Measurements from ENCODE around the gene ATP9B. TPM values are rescaled to one million over a fixed set of nuclear protein-coding genes. Genes with fewer than 3 reads are reported as not detected.
A peak's percentile ranks its signal among the peaks of the same experiment; 100 is the strongest.
"Not testable (repeated sequence)": the region's sequence is repeated elsewhere in the genome, so short reads cannot be mapped to it uniquely, and the experiment has no call there.

The ATP9B gene
- polyA plus RNA-seq, 4 donors, result 4.3 to 19.6 (median 12.2) TPM

GRCh38 chr18:79065802-79066201 is 3.4 kb upstream of the ATP9B start:
- no peaks in the 10 kb centered on the region for H3K27me3 ChIP-seq (ENCODE audit: control insufficient read depth in 3 of 3, insufficient read depth in 3 of 3, low read length in 3 of 3)
- H3K36me3 ChIP-seq (ENCODE audit: control insufficient read depth in 3 of 3, insufficient read depth in 2 of 3, low read depth in 1 of 3, low read length in 3 of 3), result no peaks in the 10 kb centered on the region
- FAIRE-seq (no peak), DNase-seq (no peak)
- no peak overlapping the region for H3K4me3 ChIP-seq (ENCODE audit: low read depth in 1 of 3, low read length in 3 of 3)
- H3K4me1 ChIP-seq (ENCODE audit: control insufficient read depth in 3 of 3, insufficient read depth in 2 of 3, low read depth in 1 of 3, low read length in 2 of 3), result peaks cover 0 to 4% (median 0%) of the 10 kb centered on the region in 3 donors
- H3K9me3 ChIP-seq (ENCODE audit: control insufficient read depth in 2 of 2, insufficient read depth in 1 of 2, low read depth in 1 of 2, low read length in 1 of 2), result no peaks in the 10 kb centered on the region
- no peak overlapping the region for H3K27ac ChIP-seq (ENCODE audit: low read depth in 1 of 3, low read length in 2 of 3)
- 92 to 94% (median 92%) methylated on average over 2 of the region's 2 CpGs for WGBS, 3 donors

GRCh38 chr18:79067611-79068010 is 1.6 kb upstream of the ATP9B start:
- H3K27me3 ChIP-seq (ENCODE audit: control insufficient read depth in 3 of 3, insufficient read depth in 3 of 3, low read length in 3 of 3), result no peaks in the 10 kb centered on the region
- no peak overlapping the region for H3K27ac ChIP-seq (ENCODE audit: low read depth in 1 of 3, low read length in 2 of 3)
- DNase-seq (no peak), FAIRE-seq (no peak)
- WGBS, 3 donors, result 92 to 95% (median 94%) methylated on average over 4 of the region's 4 CpGs
- no peak overlapping the region for H3K4me3 ChIP-seq (ENCODE audit: low read depth in 1 of 3, low read length in 3 of 3)
- H3K4me1 ChIP-seq (ENCODE audit: control insufficient read depth in 3 of 3, insufficient read depth in 2 of 3, low read depth in 1 of 3, low read length in 2 of 3), result peaks cover 0 to 4% (median 0%) of the 10 kb centered on the region in 3 donors
- H3K9me3 ChIP-seq (ENCODE audit: control insufficient read depth in 2 of 2, insufficient read depth in 1 of 2, low read depth in 1 of 2, low read length in 1 of 2), result peaks cover 0 to 6% of the 10 kb centered on the region in 2 donors
- no peaks in the 10 kb centered on the region for H3K36me3 ChIP-seq (ENCODE audit: control insufficient read depth in 3 of 3, insufficient read depth in 2 of 3, low read depth in 1 of 3, low read length in 3 of 3)

- Histone ChIP-seq H3K4me1 (ENCODE audit: control insufficient read depth in 3 of 3, insufficient read depth in 2 of 3, low read depth in 1 of 3, low read length in 2 of 3) (peaks cover 0 to 4% (median 0%) of the 10 kb centered on the region in 3 donors), H3K4me3 (ENCODE audit: low read depth in 1 of 3, low read length in 3 of 3) (peak overlapping the region; percentile 35 to 97 (median 65)), H3K9me3 (ENCODE audit: control insufficient read depth in 2 of 2, insufficient read depth in 1 of 2, low read depth in 1 of 2, low read length in 1 of 2) (peaks cover 0 to 10% of the 10 kb centered on the region in 2 donors), H3K27ac (ENCODE audit: low read depth in 1 of 3, low read length in 2 of 3) (peak overlapping the region; percentile 75 to 96 (median 88)), H3K36me3 (ENCODE audit: control insufficient read depth in 3 of 3, insufficient read depth in 2 of 3, low read depth in 1 of 3, low read length in 3 of 3) (peaks cover 0 to 2% (median 0%) of the 10 kb centered on the region in 3 donors), H3K27me3 (ENCODE audit: control insufficient read depth in 3 of 3, insufficient read depth in 3 of 3, low read length in 3 of 3) (no peaks in the 10 kb centered on the region)
- 11 to 20% (median 19%) methylated on average over 38 to 49 of the region's 49 CpGs for WGBS, 3 donors
- FAIRE-seq (no peak), DNase-seq (peak in 1 of 2 donors; percentile 14)
Observed at GRCh38 chr18:79068341-79068936, 755 bp upstream of the ATP9B start.

GRCh38 chr18:79069717-79070151 is 540 bp downstream of the ATP9B start:
- WGBS, 3 donors, result 0 to 1% (median 0%) methylated on average over 19 to 20 of the region's 20 CpGs
- FAIRE-seq (no peak), DNase-seq (no peak)
- H3K36me3 ChIP-seq (ENCODE audit: control insufficient read depth in 3 of 3, insufficient read depth in 2 of 3, low read depth in 1 of 3, low read length in 3 of 3), result peaks cover 0 to 3% (median 0%) of the 10 kb centered on the region in 3 donors
- H3K4me1 ChIP-seq (ENCODE audit: control insufficient read depth in 3 of 3, insufficient read depth in 2 of 3, low read depth in 1 of 3, low read length in 2 of 3), result peaks cover 0 to 4% (median 0%) of the 10 kb centered on the region in 3 donors
- peak overlapping the region; percentile 65 to 97 (median 89) for H3K4me3 ChIP-seq (ENCODE audit: low read depth in 1 of 3, low read length in 3 of 3)
- peaks cover 0 to 19% of the 10 kb centered on the region in 2 donors for H3K9me3 ChIP-seq (ENCODE audit: control insufficient read depth in 2 of 2, insufficient read depth in 1 of 2, low read depth in 1 of 2, low read length in 1 of 2)
- no peaks in the 10 kb centered on the region for H3K27me3 ChIP-seq (ENCODE audit: control insufficient read depth in 3 of 3, insufficient read depth in 3 of 3, low read length in 3 of 3)
- H3K27ac ChIP-seq (ENCODE audit: low read depth in 1 of 3, low read length in 2 of 3), result peak overlapping the region; percentile 88 to 96 (median 88)

GRCh38 chr18:79070486-79070885 is 1.3 kb downstream of the ATP9B start:
- no peak for DNase-seq
- Histone ChIP-seq H3K27ac (ENCODE audit: low read depth in 1 of 3, low read length in 2 of 3) (no peak overlapping the region), H3K4me1 (ENCODE audit: control insufficient read depth in 3 of 3, insufficient read depth in 2 of 3, low read depth in 1 of 3, low read length in 2 of 3) (peaks cover 0 to 4% (median 0%) of the 10 kb centered on the region in 3 donors), H3K4me3 (ENCODE audit: low read depth in 1 of 3, low read length in 3 of 3) (peak overlapping the region in 2 of 3 donors; percentile 65 to 97), H3K27me3 (ENCODE audit: control insufficient read depth in 3 of 3, insufficient read depth in 3 of 3, low read length in 3 of 3) (no peaks in the 10 kb centered on the region), H3K9me3 (ENCODE audit: control insufficient read depth in 2 of 2, insufficient read depth in 1 of 2, low read depth in 1 of 2, low read length in 1 of 2) (peaks cover 0 to 19% of the 10 kb centered on the region in 2 donors), H3K36me3 (ENCODE audit: control insufficient read depth in 3 of 3, insufficient read depth in 2 of 3, low read depth in 1 of 3, low read length in 3 of 3) (peaks cover 0 to 3% (median 0%) of the 10 kb centered on the region in 3 donors)
- 87 to 90% (median 88%) methylated on average over 3 of the region's 3 CpGs for WGBS, 3 donors
- no peak for FAIRE-seq

DNA sequence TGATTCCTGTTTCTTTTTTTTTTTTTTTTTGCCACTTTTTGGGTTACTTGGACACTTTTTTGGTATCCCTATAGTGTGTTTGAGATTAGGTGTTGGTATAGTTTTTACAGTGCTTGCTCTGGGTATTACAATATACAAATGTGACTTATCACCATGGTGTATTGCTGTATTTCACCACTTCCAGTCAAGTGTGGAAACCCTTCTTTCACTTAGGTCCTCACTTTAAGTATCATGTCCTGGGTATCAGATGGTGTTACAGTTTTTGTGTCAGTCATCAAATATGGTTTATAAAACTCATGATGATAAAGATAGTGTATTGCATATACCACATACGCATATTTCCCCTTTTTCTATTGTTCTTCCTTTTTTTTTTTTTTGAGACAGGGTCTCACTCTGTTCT is 1.8 kb downstream of the ATP9B start:
- FAIRE-seq (no peak), DNase-seq (no peak)
- H3K27ac ChIP-seq (ENCODE audit: low read depth in 1 of 3, low read length in 2 of 3), result no peak overlapping the region
- H3K4me3 ChIP-seq (ENCODE audit: low read depth in 1 of 3, low read length in 3 of 3), result no peak overlapping the region
- peaks cover 0 to 4% (median 0%) of the 10 kb centered on the region in 3 donors for H3K4me1 ChIP-seq (ENCODE audit: control insufficient read depth in 3 of 3, insufficient read depth in 2 of 3, low read depth in 1 of 3, low read length in 2 of 3)
- WGBS, 3 donors, result 91 to 95% (median 92%) methylated on average over 1 of the region's 1 CpG
- H3K9me3 ChIP-seq (ENCODE audit: control insufficient read depth in 2 of 2, insufficient read depth in 1 of 2, low read depth in 1 of 2, low read length in 1 of 2), result peaks cover 0 to 19% of the 10 kb centered on the region in 2 donors
- peaks cover 0 to 3% (median 0%) of the 10 kb centered on the region in 3 donors for H3K36me3 ChIP-seq (ENCODE audit: control insufficient read depth in 3 of 3, insufficient read depth in 2 of 3, low read depth in 1 of 3, low read length in 3 of 3)
- no peaks in the 10 kb centered on the region for H3K27me3 ChIP-seq (ENCODE audit: control insufficient read depth in 3 of 3, insufficient read depth in 3 of 3, low read length in 3 of 3)

DNA sequence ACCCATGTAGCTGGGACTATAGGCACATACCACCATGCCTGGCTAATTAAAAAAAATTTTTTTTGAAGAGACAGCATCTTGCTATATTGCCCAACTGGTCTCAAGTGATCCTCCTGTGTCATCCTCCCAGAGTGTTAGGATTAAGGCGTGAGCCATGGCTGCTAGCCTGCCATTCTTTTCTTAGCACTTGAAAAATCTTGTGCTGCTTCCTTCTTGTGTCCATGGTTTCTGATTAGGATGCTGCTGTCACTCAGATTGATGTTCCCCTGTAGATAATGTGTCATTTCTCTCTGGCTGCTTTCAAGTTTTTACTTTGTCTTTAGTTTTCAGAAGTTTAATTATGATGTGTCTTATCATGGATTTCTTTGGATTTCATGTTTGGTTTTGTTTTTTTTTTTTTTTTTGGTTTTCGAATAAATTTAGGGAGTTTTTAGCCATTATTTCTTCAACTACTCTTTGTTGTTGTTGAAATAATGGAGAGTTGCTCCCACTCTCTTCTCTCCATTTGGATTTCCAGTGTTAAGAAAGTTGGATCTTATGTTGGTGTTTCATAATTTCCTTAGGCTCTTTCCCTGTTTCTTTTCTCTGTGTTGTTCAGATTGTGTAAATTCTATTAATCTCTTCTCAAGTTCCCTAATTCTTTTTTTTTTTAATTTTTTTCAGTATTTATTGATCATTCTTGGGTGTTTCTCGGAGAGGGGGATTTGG is 2.5 kb downstream of the ATP9B start:
- Histone ChIP-seq H3K27ac (ENCODE audit: low read depth in 1 of 3, low read length in 2 of 3) (no peak overlapping the region), H3K27me3 (ENCODE audit: control insufficient read depth in 3 of 3, insufficient read depth in 3 of 3, low read length in 3 of 3) (no peaks in the 10 kb centered on the region), H3K9me3 (ENCODE audit: control insufficient read depth in 2 of 2, insufficient read depth in 1 of 2, low read depth in 1 of 2, low read length in 1 of 2) (peaks cover 0 to 19% of the 10 kb centered on the region in 2 donors), H3K4me1 (ENCODE audit: control insufficient read depth in 3 of 3, insufficient read depth in 2 of 3, low read depth in 1 of 3, low read length in 2 of 3) (peaks cover 0 to 4% (median 0%) of the 10 kb centered on the region in 3 donors), H3K36me3 (ENCODE audit: control insufficient read depth in 3 of 3, insufficient read depth in 2 of 3, low read depth in 1 of 3, low read length in 3 of 3) (peaks cover 0 to 3% (median 0%) of the 10 kb centered on the region in 3 donors), H3K4me3 (ENCODE audit: low read depth in 1 of 3, low read length in 3 of 3) (no peak overlapping the region)
- 96 to 98% (median 96%) methylated on average over 3 of the region's 3 CpGs for WGBS, 3 donors
- FAIRE-seq (no peak), DNase-seq (no peak)

DNA sequence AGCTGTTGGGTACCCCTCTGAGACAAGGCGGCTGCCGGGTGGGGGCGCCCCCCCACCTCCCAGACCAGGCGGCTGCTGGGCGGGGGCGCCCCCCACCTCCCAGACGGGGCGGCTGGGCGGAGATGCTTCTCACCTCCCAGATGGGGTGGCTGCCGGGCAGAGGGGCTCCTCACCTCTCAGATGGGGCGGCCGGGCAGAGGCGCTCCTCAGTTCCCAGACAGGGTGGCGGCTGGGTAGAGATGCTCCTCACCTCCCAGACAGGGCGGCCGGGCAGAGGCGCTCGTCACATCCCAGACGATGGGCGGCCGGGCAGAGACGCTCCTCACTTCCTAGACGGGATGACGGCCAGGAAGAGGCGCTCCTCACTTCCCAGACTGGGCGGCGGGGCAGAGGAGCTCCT is 3.5 kb downstream of the ATP9B start:
- H3K27ac ChIP-seq (ENCODE audit: low read depth in 1 of 3, low read length in 2 of 3); H3K27me3 ChIP-seq (ENCODE audit: control insufficient read depth in 3 of 3, insufficient read depth in 3 of 3, low read length in 3 of 3); H3K4me1 ChIP-seq (ENCODE audit: control insufficient read depth in 3 of 3, insufficient read depth in 2 of 3, low read depth in 1 of 3, low read length in 2 of 3); FAIRE-seq; H3K4me3 ChIP-seq (ENCODE audit: low read depth in 1 of 3, low read length in 3 of 3); DNase-seq; H3K36me3 ChIP-seq (ENCODE audit: control insufficient read depth in 3 of 3, insufficient read depth in 2 of 3, low read depth in 1 of 3, low read length in 3 of 3): not testable (repeated sequence)
- 95 to 98% (median 97%) methylated on average over 25 to 27 of the region's 27 CpGs for WGBS, 3 donors
- H3K9me3 ChIP-seq (ENCODE audit: control insufficient read depth in 2 of 2, insufficient read depth in 1 of 2, low read depth in 1 of 2, low read length in 1 of 2), result peaks cover 0 to 19% of the 10 kb centered on the region in 2 donors

Data from small intestine (tissue), 7 donors.